Measurements from ENCODE around the gene SMAD6. TPM values are rescaled to one million over a fixed set of nuclear protein-coding genes. Genes with fewer than 3 reads are reported as not detected.

Gene SMAD6
- total RNA-seq, 1 donor from 2014 or later, result 0.79 TPM

GRCh38 chr15:66670762-66671580 lies 31.1 kb upstream of the SMAD6 start:
- no peak for FAIRE-seq
- no peak overlapping the region for H3K4me3 ChIP-seq (ENCODE audit: low read depth, low read length)
- DNase-seq (ENCODE audit: low read depth), result peak; percentile 68

GRCh38 chr15:66672867-66673266 lies 29.2 kb upstream of the SMAD6 start:
- Histone ChIP-seq H3K36me3 (ENCODE audit: control insufficient read depth, insufficient read depth, low read length) (no peaks in the 10 kb centered on the region), H3K4me3 (ENCODE audit: low read depth, low read length) (no peak overlapping the region), H3K27me3 (ENCODE audit: control insufficient read depth, insufficient read depth, low read length) (no peaks in the 10 kb centered on the region)
- FAIRE-seq (no peak), DNase-seq (ENCODE audit: low read depth) (no peak)
- TF ChIP-seq CTCF (IDR thresholded peaks at IDR 0.05; ENCODE audit: insufficient read depth, low read length, severe bottlenecking), result no peak

More at GRCh38 chr15:66670762-66671580, 31.1 kb upstream of the SMAD6 start:
- TF ChIP-seq CTCF (IDR thresholded peaks at IDR 0.05; ENCODE audit: insufficient read depth, low read length, severe bottlenecking), result no peak
- Histone ChIP-seq H3K27me3 (ENCODE audit: control insufficient read depth, insufficient read depth, low read length) (no peaks in the 10 kb centered on the region), H3K36me3 (ENCODE audit: control insufficient read depth, insufficient read depth, low read length) (no peaks in the 10 kb centered on the region)

DNA sequence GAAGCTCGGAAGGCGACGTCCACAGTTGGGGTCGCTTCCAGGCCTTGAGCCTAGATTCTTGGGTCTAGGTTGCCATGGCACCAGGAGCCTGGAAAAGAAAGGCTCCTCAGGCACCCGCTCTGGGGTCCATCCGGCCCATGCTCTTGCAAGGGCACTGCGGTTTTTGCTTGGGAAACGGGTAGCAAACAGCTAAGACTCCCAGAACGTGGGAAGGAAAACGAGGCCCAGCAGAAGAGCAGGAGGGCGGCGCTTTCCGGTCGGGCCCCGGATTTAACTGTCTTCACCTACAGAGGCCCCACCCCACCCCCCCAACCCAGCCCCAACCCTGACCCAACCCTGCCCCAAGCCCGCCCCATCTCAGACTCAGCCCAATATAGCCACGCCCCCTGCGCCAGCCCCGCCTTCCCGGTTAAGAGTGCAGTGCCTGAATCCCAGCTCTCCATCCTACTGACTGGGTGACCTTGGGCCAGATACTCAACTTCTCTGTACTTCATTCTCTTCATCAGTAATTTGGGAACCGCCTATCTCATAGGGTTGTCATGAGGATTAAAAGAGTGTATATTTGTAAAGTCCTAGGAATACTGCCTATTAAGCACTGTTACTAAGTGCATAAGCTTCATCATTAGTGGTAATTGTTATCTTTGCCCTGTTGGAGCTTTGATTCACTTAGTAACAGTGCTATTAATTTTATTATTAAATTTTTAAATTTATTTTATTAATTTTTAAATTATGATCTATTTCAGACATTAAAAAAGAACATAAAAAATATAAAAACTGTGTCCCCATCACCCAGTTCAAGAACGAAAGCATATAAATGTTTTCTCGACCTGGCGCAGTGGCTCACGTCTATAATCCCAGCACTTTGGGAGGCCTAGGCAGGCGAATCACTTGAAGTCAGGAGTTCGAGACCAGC lies 28.4 kb upstream of the SMAD6 start:
- no peak overlapping the region for H3K4me3 ChIP-seq (ENCODE audit: low read depth, low read length)
- TF ChIP-seq CTCF (IDR thresholded peaks at IDR 0.05; ENCODE audit: insufficient read depth, low read length, severe bottlenecking), result no peak
- H3K36me3 ChIP-seq (ENCODE audit: control insufficient read depth, insufficient read depth, low read length), result no peaks in the 10 kb centered on the region
- H3K27me3 ChIP-seq (ENCODE audit: control insufficient read depth, insufficient read depth, low read length), result no peaks in the 10 kb centered on the region
- DNase-seq (ENCODE audit: low read depth) (peak; percentile 26), FAIRE-seq (no peak)

- FAIRE-seq (no peak), DNase-seq (ENCODE audit: low read depth) (no peak)
- TF ChIP-seq CTCF (IDR thresholded peaks at IDR 0.05; ENCODE audit: insufficient read depth, low read length, severe bottlenecking), result no peak
- H3K36me3 ChIP-seq (ENCODE audit: control insufficient read depth, insufficient read depth, low read length), result no peaks in the 10 kb centered on the region
- H3K4me3 ChIP-seq (ENCODE audit: low read depth, low read length), result no peak overlapping the region
- H3K27me3 ChIP-seq (ENCODE audit: control insufficient read depth, insufficient read depth, low read length), result no peaks in the 10 kb centered on the region
These were observed 27.3 kb upstream of the SMAD6 start for GRCh38 chr15:66674756-66675155.

DNA sequence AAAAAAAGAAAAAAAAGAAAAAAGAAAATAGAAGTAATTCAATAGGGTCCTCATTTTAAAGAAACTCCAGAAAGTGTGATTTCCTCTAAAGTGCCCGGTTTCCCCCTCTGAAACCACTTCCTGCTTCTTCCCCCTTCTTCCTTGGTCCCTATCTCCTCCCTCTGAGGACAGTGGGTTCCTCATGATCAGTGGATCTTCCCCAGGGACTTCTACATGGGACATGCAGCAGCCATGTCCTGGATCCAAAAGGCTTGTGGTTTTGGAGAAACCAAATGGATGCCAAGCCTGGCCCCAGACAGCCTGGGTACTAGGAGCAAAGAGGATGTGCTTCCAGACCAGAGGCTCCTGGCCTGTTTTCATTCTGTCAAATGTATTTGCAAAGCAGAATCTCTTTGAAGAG lies 26.6 kb upstream of the SMAD6 start:
- H3K27me3 ChIP-seq (ENCODE audit: control insufficient read depth, insufficient read depth, low read length), result no peaks in the 10 kb centered on the region
- no peak for DNase-seq (ENCODE audit: low read depth)
- no peak for FAIRE-seq
- no peaks in the 10 kb centered on the region for H3K36me3 ChIP-seq (ENCODE audit: control insufficient read depth, insufficient read depth, low read length)
- H3K4me3 ChIP-seq (ENCODE audit: low read depth, low read length), result no peak overlapping the region
- TF ChIP-seq CTCF (IDR thresholded peaks at IDR 0.05; ENCODE audit: insufficient read depth, low read length, severe bottlenecking), result no peak

Measured in bronchial epithelial cell (primary cell).